Parathyroid adenoma (tissue), 2 donors: Measurements from ENCODE around the gene ABCC2.

Experiments
- H2AFZ ChIP-seq: fragments of 300-600 bp; sonication (generic); one replicate; pipeline ENCODE4 v1.7.0; 2017; ENCODE audit warnings: antibody characterized with exemption, mild to moderate bottlenecking
- H3K27ac ChIP-seq: fragments of 300-600 bp; sonication (generic); one replicate; pipeline ENCODE4 v1.7.0; 2017
- H3K27me3 ChIP-seq: fragments of 300-600 bp; sonication (generic); one replicate; pipeline ENCODE4 v1.7.0; 2017; ENCODE audit warnings: low read length; ENCODE audit not compliant: control insufficient read depth, insufficient read depth
- H3K36me3 ChIP-seq: fragments of 300-600 bp; sonication (generic); one replicate; pipeline ENCODE4 v1.7.0; 2017; ENCODE audit warnings: low read length; ENCODE audit not compliant: control insufficient read depth, insufficient read depth
- H3K4me1 ChIP-seq: fragments of 300-600 bp; sonication (generic); one replicate; pipeline ENCODE4 v1.7.0; 2017; ENCODE audit warnings: control low read depth
- H3K4me2 ChIP-seq: fragments of 300-600 bp; sonication (generic); one replicate; pipeline ENCODE4 v1.7.0; 2017; ENCODE audit warnings: low read length
- H3K4me3 ChIP-seq: fragments of 300-600 bp; sonication (generic); one replicate; pipeline ENCODE4 v1.7.0; 2017; ENCODE audit warnings: low read depth, low read length
- H3K79me2 ChIP-seq: fragments of 300-600 bp; sonication (generic); one replicate; pipeline ENCODE4 v1.7.0; 2017; ENCODE audit warnings: control low read depth
- H3K9ac ChIP-seq: fragments of 300-600 bp; sonication (generic); one replicate; pipeline ENCODE4 v1.7.0; 2017; ENCODE audit warnings: mild to moderate bottlenecking
- H3K9me3 ChIP-seq: fragments of 300-600 bp; sonication (generic); one replicate; pipeline ENCODE4 v1.7.0; 2017; ENCODE audit warnings: low read length; ENCODE audit not compliant: control insufficient read depth
- CTCF ChIP-seq: fragments of 300-600 bp; sonication (generic); IDR thresholded peaks from one replicate; pipeline ENCODE4 v1.7.0; 2017; ENCODE audit warnings: antibody characterized with exemption, mild to moderate bottlenecking
- donor health status: primary hyperparathyroidism.

The ABCC2 gene

DNA sequence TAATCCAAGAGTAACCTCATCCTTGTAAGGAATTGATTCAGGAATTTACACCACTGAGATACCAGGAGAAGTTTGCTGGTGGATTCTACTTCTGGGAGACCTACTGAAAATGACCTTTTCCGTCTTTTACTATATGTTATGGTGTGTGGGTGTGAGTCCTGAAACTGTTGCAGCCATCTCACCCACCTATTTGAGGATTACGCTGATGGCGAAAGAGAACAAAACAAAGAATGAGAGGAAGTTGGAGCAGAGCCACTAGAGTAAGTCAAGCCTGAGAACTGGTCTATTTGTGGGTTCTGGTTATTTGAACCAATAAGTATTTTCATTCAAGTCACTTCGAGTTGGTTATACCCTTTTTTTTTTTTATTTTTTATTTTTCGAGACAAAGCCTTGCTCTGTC, 12.7 kb upstream of the ABCC2 start:
- Histone ChIP-seq H2AFZ (no peak overlapping the region), H3K27me3 (no peaks in the 10 kb centered on the region), H3K4me3 (no peak overlapping the region), H3K4me2 (no peak overlapping the region), H3K27ac (no peak overlapping the region), H3K36me3 (no peaks in the 10 kb centered on the region), H3K9me3 (no peaks in the 10 kb centered on the region), H3K9ac (no peak overlapping the region), H3K79me2 (no peaks in the 10 kb centered on the region), H3K4me1 (no peaks in the 10 kb centered on the region)
- TF ChIP-seq CTCF: no peak

DNA sequence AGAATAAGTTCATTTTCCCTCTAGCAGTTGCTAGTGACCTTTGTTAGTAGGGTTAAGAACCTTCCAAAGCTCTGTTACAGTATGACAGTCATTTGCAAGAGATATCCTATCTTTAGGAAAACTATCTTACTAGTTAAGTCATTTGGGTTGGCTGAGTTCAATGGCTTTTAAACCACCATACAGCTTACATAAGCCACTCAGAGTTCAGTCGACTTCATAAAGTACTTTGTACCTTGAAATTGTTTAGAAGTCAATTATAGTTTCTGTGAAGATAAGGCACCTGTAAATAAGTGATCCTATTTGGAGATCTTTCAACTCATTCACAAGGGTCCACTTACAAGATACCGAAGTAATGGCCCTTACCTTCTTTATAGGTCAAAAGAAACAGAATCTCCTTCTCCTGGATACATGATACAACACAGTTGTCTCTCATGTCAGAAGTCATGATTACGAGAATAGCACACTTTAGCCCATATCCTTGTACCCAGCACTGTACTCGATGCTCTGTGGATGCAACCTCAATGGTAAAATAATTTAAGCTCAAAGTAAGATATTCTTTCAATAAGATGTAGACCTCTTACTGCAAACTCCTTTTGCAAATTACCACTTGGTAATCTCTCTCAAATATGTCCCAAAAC, 11.9 kb upstream of the ABCC2 start:
- no peak overlapping the region for H3K9ac ChIP-seq
- no peak overlapping the region for H3K4me3 ChIP-seq
- no peak overlapping the region for H2AFZ ChIP-seq
- H3K36me3 ChIP-seq: no peaks in the 10 kb centered on the region
- H3K27me3 ChIP-seq: no peaks in the 10 kb centered on the region
- no peak for TF ChIP-seq CTCF
- no peak overlapping the region for H3K27ac ChIP-seq
- no peak overlapping the region for H3K4me2 ChIP-seq
- no peaks in the 10 kb centered on the region for H3K9me3 ChIP-seq
- no peaks in the 10 kb centered on the region for H3K79me2 ChIP-seq
- no peaks in the 10 kb centered on the region for H3K4me1 ChIP-seq

GRCh38 chr10:99775850-99776249, 6.6 kb upstream of the ABCC2 start:
- H3K79me2 ChIP-seq: no peaks in the 10 kb centered on the region
- no peak overlapping the region for H2AFZ ChIP-seq
- no peaks in the 10 kb centered on the region for H3K4me1 ChIP-seq
- no peaks in the 10 kb centered on the region for H3K9me3 ChIP-seq
- no peaks in the 10 kb centered on the region for H3K27me3 ChIP-seq
- H3K36me3 ChIP-seq: no peaks in the 10 kb centered on the region
- no peak overlapping the region for H3K4me2 ChIP-seq
- no peak for TF ChIP-seq CTCF
- H3K27ac ChIP-seq: no peak overlapping the region
- no peak overlapping the region for H3K9ac ChIP-seq
- H3K4me3 ChIP-seq: no peak overlapping the region

GRCh38 chr10:99777918-99778714, 4.3 kb upstream of the ABCC2 start:
- no peak overlapping the region for H3K4me2 ChIP-seq
- H3K4me3 ChIP-seq: no peak overlapping the region
- H3K79me2 ChIP-seq: no peaks in the 10 kb centered on the region
- no peak overlapping the region for H3K27ac ChIP-seq
- H2AFZ ChIP-seq: no peak overlapping the region
- TF ChIP-seq CTCF: no peak
- H3K27me3 ChIP-seq: no peaks in the 10 kb centered on the region
- H3K9ac ChIP-seq: no peak overlapping the region
- no peaks in the 10 kb centered on the region for H3K9me3 ChIP-seq
- H3K4me1 ChIP-seq: no peaks in the 10 kb centered on the region
- no peaks in the 10 kb centered on the region for H3K36me3 ChIP-seq

- H3K27ac ChIP-seq: no peak overlapping the region
- no peaks in the 10 kb centered on the region for H3K36me3 ChIP-seq
- no peak for TF ChIP-seq CTCF
- H2AFZ ChIP-seq: no peak overlapping the region
- H3K4me1 ChIP-seq: no peaks in the 10 kb centered on the region
- H3K27me3 ChIP-seq: no peaks in the 10 kb centered on the region
- no peak overlapping the region for H3K4me2 ChIP-seq
- no peaks in the 10 kb centered on the region for H3K79me2 ChIP-seq
- no peak overlapping the region for H3K4me3 ChIP-seq
- no peaks in the 10 kb centered on the region for H3K9me3 ChIP-seq
- no peak overlapping the region for H3K9ac ChIP-seq
Observed at GRCh38 chr10:99779335-99779734, 3.1 kb upstream of the ABCC2 start.
